ENCODE data around the gene CRB3.

DNA sequence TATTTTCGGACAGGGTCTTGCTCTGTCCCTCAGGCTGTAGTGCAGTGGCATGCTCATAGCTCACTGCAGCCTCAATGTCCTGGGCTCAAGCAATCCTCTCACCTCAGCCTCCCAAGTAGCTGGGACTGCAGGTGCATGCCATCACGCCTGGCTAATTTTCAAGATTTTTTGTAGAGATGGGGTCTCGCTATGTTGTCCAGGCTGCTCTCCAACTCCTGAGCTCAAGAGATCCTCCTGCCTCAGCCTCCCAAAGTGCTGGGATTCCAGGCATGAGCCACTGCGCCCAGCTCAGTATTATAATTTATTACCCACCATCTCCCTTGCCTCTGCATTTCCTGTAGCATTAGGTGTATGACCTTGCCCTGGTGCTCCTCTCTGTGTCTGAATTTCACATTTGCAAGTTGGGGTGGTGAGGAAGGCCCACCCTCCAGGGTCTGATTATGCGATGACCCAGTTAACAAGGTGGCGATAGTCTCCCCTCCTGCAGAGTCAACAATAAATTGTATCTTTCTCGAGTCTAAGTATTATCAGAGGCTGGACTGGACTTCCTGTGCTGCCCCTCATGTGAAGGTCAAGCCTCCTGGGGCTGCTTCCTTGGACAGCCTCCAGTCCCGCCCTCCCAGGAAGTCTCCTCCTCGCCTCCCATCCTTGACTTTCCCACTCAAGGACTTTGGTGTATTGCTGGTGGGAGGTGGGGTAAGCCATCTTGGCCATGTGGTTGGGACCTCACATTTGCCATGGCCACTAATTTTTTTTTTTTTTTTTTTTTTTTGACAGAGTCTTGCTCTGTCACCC lies 39.5 kb downstream of the CRB3 start:
- TF ChIP-seq EZH2phosphoT487 (IDR thresholded peaks at IDR 0.05; ENCODE audit: low read length) (no peak), EZH2 (optimal IDR thresholded peaks at IDR 0.05; ENCODE audit: low read depth, low read length) (no peak)
- TF ChIP-seq, protein P1, sequence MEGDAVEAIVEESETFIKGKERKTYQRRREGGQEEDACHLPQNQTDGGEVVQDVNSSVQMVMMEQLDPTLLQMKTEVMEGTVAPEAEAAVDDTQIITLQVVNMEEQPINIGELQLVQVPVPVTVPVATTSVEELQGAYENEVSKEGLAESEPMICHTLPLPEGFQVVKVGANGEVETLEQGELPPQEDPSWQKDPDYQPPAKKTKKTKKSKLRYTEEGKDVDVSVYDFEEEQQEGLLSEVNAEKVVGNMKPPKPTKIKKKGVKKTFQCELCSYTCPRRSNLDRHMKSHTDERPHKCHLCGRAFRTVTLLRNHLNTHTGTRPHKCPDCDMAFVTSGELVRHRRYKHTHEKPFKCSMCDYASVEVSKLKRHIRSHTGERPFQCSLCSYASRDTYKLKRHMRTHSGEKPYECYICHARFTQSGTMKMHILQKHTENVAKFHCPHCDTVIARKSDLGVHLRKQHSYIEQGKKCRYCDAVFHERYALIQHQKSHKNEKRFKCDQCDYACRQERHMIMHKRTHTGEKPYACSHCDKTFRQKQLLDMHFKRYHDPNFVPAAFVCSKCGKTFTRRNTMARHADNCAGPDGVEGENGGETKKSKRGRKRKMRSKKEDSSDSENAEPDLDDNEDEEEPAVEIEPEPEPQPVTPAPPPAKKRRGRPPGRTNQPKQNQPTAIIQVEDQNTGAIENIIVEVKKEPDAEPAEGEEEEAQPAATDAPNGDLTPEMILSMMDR (IDR thresholded peaks at IDR 0.05; ENCODE audit: low read length) = no peak

Data from MM.1S (cell line).